Activated T-cell treated with anti-CD3 and anti-CD28 coated beads for 48 hours (primary cell): ENCODE measurements around the gene SAMD8.
"Not testable (repeated sequence)": the region's sequence is repeated elsewhere in the genome, so short reads cannot be mapped to it uniquely, and the experiment has no call there.

Source experiments
- DNase-seq: peaks from one replicate; pipeline ENCODE4 v3.0.0-alpha.2; 2020; ENCODE audit warnings: low read depth

SAMD8 gene

DNA sequence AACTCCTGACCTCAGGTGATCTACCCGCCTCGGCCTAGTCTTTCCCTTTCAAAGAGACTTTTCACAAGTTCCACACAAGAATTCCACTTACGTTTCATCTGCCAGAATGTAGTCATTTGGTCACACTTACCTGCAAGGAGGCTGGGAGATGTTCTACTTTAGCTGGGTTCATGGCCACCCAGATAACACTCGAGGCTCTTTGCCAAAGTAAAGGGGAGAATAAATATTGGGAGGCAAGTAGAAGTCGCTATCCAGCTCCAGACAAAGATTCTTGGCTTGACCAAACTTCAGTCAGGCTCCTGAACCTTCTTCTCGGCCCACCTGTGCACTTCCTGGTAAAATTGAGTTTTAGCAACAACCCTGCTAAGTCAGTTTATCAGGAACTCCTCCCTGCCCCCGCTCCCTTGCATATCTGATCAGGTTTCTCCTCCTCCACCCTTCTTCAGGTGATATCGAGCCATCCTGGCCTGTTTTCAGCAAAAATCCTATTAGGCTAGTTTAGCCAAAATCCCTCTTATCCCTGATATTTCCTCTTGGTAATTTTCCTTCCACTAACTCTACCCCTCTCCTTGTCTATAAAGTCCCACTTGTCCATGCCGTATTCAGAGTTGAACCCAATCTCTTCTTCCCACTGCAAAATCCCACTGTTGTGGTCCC lies 25.1 kb upstream of the SAMD8 start:
- no peak for DNase-seq

GRCh38 chr10:75088640-75089039 lies 22.8 kb upstream of the SAMD8 start:
- no peak for DNase-seq

GRCh38 chr10:75089634-75090033 lies 21.8 kb upstream of the SAMD8 start:
- no peak for DNase-seq

- DNase-seq = no peak
Observed at GRCh38 chr10:75091146-75091545, 20.3 kb upstream of the SAMD8 start.

DNA sequence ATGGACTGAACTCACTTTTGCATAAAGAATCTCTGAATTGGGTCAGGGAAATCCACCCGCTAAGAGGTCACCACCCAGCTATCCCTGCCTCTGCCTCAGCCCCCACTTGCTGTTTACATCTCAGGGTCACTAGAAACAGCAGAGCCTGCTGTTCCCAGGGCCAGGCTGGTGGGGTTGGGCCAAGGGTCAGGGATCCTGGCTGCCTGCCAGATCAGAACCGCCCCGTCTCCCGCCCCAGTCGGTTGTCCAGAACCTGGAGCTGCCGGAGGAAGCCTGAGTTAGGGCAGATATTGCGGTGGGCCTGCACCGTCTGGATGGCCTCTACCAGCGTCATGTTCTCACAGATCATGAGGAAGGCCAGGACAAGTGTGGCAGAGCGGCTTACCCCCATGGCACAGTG lies 17.0 kb upstream of the SAMD8 start:
- DNase-seq = no peak

- DNase-seq = no peak
Observed at GRCh38 chr10:75095631-75096030, 15.8 kb upstream of the SAMD8 start.

GRCh38 chr10:75096749-75097148 lies 14.7 kb upstream of the SAMD8 start:
- DNase-seq = no peak

- DNase-seq = no peak
Observed at GRCh38 chr10:75097666-75098285, 13.7 kb upstream of the SAMD8 start.

DNA sequence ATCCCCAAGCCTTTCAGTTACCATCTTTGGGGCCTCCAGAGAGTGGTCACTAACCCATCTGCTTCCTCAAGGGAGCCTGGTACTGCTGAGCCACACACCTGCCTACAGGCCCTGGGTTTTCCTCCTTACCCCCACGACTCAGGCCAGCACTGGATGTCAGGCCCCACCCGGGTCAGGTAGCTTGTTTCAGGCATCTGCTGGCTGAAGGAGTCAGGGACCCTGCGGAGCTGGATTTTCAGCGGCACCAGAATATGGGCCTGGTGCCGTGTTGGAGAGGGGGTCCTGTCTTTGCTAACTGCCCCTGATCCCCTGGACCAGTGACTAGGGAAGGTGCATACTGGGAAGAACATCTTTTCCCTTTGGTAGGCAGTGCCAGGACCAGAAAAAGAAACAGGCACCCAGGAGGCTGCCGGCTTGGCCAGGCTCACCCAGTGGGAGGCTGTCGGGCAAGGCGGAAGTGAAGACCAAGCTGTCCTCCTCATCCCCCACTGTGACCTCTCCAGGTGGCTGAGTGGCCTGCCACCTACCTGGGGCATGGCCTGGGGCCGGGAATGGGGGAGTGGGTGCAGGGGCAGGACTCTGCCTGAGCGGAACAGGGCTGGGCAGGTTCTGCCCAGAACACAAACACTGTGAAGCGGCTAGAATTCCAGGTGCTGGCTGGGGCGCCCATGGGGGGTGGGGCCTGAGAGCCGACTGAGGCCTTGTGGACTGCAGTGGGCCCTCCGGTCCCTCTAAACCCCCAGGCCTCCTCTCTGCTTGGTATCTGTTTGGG lies 12.4 kb upstream of the SAMD8 start:
- no peak for DNase-seq

DNA sequence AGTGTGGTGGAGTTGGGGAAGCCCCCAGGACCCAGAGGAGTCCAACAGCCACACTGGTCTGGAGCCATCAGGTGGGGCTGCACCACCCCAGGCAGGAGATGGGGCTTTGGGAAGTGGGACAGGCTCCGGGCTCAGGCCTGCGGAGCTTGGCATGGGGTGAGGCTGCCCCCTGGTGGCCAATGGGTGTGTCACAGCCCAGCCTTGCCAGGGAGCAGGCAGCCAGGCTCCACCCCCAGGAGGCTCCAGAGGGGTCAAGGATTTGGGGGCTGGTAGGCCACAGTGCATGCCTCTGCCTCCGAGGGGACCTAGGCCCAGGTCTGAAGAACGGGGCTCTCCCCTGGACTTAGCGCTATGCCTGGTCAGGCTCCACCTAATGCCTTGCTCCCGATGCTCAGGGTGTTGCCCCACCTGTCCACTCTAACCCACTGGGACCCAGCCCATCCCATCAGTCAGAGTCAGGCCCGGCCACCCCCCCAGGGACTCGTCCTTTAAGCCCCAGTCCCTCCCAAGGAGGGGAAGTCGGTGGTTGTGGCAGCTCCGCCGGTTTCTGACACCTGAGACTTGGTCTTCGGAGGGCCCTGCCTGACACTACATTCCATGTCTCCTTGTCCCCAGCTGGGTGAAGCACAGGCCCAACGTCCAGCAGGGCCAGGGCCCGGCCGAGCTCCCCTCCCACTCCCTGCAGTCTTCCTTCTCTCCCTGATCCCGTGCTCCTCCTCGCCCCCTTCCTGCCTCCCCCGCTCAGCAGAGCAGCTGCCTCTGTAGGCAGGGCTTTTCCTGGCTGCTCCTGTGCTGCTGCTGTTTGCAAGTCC lies 11.3 kb upstream of the SAMD8 start:
- DNase-seq = peak; percentile 81

GRCh38 chr10:75100764-75101291 lies 10.6 kb upstream of the SAMD8 start:
- DNase-seq = no peak

- no peak for DNase-seq
Observed at GRCh38 chr10:75101416-75102251, 9.8 kb upstream of the SAMD8 start.

GRCh38 chr10:75102830-75103673 lies 8.4 kb upstream of the SAMD8 start:
- no peak for DNase-seq

GRCh38 chr10:75103881-75104686 lies 7.4 kb upstream of the SAMD8 start:
- no peak for DNase-seq

DNA sequence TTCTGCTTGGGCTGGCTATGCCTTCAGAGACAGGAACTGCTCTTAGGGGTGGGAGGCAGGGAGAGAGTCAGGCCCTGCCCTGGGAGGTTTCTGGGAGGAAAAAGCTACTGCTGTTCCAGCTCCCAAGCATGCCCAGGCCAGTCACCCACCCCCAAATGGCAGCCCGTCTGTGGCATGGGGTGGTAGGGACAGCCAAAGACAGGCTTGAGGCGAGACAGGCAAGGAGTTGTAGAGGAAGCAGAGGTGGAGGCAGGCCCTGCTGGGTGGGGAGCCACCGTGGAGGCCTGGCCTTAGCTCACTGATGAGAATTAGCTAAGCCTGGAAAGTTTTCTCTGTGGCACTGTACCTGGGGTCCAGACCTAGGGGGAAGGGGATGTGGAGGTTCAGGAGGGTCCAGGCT lies 6.6 kb upstream of the SAMD8 start:
- no peak for DNase-seq

GRCh38 chr10:75105576-75106197 lies 5.8 kb upstream of the SAMD8 start:
- DNase-seq = no peak

DNA sequence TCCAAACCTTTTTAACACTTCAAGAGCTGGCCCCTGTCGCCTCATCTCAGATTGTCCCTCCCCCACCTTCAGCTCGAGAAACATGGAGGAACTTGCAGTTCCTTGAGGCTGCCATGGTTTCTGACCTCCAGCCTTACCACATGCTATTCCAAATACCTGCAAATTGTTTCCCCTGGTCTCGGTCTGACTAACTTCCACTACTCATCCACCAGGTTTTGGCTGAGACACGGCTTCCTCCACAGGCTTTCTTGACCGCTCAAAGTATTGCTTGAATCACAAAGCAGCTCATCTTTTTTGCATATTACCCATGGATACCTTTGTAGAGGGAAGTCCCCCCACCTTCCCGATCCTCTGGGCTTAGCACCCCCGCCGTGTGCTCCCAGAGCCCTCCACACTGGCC lies 5.2 kb upstream of the SAMD8 start:
- no peak for DNase-seq

- DNase-seq = not testable (repeated sequence)
Observed at GRCh38 chr10:75106891-75107290, 4.6 kb upstream of the SAMD8 start.
